Astrocyte of the cerebellum (primary cell): ENCODE measurements around the gene LSM5.

Experiments used
- DNase-seq: peaks from one replicate; pipeline ENCODE4 v3.0.0-alpha.2; 2011; ENCODE audit warnings: low read depth
- H3K4me3 ChIP-seq: 2 replicates; pipeline ENCODE4 v1.5.1; 2011; ENCODE audit warnings: mild to moderate bottlenecking, low read depth, low read length, moderate library complexity
- in situ Hi-C: cut with HindIII; loops from 2 replicates; pipeline ENCODE4 v1.10.0; 2017; ENCODE audit warnings: low sequenced_read_pairs
- TF ChIP-seq, protein P1 (sequence below): IDR thresholded peaks from 2 replicates; pipeline ENCODE4 v1.5.1; 2012; ENCODE audit warnings: low read length, low read depth, moderate library complexity, mild to moderate bottlenecking; ENCODE audit errors: missing control alignments

LSM5 gene

DNA sequence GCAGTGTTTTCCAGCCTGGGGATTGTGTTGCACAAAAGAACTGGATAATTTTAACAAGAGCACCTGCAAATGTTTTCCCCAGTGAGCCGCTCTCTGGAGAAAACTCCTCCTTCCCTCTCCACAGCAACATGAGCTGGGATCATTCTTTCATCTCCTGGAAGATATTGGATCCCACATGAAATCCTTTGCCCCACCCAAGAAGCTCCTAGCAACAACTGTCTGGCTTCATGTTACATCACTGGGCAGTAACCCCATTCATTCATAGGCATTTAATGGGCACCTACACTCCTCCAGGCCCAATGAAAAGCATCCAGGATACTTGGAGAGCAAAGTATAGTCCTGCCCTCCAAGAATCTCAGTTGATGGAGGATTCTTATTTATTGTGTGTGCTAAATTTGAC, 27.2 kb downstream of the LSM5 start:
- TF ChIP-seq, protein P1, sequence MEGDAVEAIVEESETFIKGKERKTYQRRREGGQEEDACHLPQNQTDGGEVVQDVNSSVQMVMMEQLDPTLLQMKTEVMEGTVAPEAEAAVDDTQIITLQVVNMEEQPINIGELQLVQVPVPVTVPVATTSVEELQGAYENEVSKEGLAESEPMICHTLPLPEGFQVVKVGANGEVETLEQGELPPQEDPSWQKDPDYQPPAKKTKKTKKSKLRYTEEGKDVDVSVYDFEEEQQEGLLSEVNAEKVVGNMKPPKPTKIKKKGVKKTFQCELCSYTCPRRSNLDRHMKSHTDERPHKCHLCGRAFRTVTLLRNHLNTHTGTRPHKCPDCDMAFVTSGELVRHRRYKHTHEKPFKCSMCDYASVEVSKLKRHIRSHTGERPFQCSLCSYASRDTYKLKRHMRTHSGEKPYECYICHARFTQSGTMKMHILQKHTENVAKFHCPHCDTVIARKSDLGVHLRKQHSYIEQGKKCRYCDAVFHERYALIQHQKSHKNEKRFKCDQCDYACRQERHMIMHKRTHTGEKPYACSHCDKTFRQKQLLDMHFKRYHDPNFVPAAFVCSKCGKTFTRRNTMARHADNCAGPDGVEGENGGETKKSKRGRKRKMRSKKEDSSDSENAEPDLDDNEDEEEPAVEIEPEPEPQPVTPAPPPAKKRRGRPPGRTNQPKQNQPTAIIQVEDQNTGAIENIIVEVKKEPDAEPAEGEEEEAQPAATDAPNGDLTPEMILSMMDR: no peak
- no peak for DNase-seq
- in situ Hi-C loops: no loop called here
- no peak overlapping the region for H3K4me3 ChIP-seq

- H3K4me3 ChIP-seq: no peak overlapping the region
- in situ Hi-C loops: no loop called here
- TF ChIP-seq, protein P1: no peak
- no peak for DNase-seq
Measured at GRCh38 chr7:32462451-32462850, 27.7 kb downstream of the LSM5 start.

DNA sequence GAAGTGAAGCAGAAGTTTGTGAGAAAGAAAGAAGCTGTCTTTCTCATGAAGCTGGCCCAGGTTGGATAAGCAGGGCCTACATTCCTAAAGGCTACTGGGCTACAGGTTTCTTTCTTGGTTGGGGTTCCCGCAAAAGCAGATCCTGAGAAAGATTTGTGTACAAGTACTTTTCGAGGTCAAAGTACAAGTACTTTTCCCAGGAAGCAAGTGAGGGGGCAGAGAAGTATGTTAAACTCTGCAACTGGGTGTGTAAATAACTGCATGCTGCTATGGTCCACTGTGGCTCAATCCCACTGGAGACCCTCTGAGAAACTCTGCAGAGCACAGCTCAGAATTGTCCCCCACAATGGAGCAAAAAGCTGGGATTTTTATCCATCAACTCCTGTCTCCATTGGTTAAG, 28.7 kb downstream of the LSM5 start:
- in situ Hi-C loops: no loop called here
- TF ChIP-seq, protein P1: no peak
- DNase-seq: no peak
- no peak overlapping the region for H3K4me3 ChIP-seq

DNA sequence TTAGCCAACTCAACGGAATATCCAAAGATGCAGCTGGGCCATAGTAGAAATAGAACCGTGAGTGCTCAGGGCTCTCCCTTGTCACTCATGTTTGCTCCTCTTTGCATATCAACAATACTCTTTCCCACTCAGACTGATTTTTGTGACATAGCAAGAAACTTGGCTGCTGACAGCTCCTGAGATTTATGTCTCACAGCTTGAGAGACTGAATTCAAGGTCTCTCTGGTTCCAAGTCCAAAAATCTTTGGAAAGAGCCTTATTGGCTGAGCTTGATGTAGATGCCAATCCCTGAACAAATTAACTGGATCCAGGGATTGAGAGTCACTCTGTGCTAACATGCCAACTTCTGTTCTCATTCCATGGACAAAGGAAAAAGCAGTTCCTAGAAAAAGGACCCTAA, 30.4 kb downstream of the LSM5 start:
- no peak for DNase-seq
- no peak overlapping the region for H3K4me3 ChIP-seq
- TF ChIP-seq, protein P1: no peak
- in situ Hi-C loops: no loop called here

GRCh38 chr7:32458025-32458424, 32.2 kb downstream of the LSM5 start:
- no peak overlapping the region for H3K4me3 ChIP-seq
- TF ChIP-seq, protein P1: no peak
- in situ Hi-C loops: no loop called here
- DNase-seq: no peak

- DNase-seq: no peak
- in situ Hi-C loops: no loop called here
- TF ChIP-seq, protein P1: no peak
Measured at GRCh38 chr7:32453341-32454011, 36.7 kb downstream of the LSM5 start.

More at GRCh38 chr7:32453341-32454011, 36.7 kb downstream of the LSM5 start:
- no peak overlapping the region for H3K4me3 ChIP-seq
